AG09319 (cell line): Measurements from ENCODE around the gene IVNS1ABP.

Experiments used
- DNase-seq: peaks from one replicate; pipeline ENCODE4 v3.0.0-alpha.2; 2010; ENCODE audit warnings: low read depth; ENCODE audit errors: extremely low read depth
- TF ChIP-seq, protein P1 (sequence below): IDR thresholded peaks from 2 replicates; pipeline ENCODE4 v1.5.1; 2011; ENCODE audit warnings: low read depth, mild to moderate bottlenecking, inconsistent platforms, low read length, moderate library complexity

IVNS1ABP gene

DNA sequence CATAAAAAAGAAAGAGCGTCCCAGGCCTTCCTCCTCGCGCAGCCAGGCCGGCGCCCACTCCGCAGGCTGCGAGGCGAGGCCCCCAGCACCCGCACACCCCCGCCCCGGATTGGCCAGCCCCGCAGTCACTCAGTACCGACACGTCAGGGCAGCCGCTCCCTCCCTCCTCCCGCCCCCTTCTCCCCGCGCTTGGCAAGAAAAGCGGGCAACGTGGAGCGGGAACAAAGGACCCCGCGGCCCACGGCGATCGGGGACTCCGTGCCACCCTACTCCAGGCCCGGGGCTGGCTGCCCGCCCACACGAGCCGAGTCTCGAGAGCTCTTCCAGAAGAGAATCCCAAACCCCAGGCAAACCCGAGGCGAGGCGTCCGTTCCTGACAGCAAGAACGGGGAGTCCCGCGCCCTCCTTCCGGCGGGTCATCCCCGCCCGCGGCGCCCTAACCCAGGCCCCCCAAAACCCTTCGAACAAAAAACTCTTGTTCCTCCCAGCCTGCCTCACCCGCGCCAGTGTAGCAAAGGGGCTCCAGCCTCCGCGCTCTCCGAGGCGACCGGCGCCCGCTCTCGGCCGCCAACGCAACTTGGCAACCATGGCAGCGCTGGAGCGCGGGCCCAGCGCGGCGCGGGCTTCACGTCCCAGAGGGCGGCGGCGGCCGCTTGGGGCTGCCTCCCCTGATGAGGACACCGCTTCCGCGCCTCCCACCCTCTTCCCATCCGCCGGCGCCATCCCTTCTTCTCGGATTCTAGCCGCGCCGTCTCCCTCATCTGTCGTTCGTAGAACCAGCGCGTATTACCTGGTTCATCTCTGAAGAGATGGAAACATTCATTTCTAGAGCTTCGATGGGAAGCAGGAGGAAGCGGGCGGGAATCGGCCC, 645 bp downstream of the IVNS1ABP start:
- TF ChIP-seq, protein P1, sequence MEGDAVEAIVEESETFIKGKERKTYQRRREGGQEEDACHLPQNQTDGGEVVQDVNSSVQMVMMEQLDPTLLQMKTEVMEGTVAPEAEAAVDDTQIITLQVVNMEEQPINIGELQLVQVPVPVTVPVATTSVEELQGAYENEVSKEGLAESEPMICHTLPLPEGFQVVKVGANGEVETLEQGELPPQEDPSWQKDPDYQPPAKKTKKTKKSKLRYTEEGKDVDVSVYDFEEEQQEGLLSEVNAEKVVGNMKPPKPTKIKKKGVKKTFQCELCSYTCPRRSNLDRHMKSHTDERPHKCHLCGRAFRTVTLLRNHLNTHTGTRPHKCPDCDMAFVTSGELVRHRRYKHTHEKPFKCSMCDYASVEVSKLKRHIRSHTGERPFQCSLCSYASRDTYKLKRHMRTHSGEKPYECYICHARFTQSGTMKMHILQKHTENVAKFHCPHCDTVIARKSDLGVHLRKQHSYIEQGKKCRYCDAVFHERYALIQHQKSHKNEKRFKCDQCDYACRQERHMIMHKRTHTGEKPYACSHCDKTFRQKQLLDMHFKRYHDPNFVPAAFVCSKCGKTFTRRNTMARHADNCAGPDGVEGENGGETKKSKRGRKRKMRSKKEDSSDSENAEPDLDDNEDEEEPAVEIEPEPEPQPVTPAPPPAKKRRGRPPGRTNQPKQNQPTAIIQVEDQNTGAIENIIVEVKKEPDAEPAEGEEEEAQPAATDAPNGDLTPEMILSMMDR: peak; percentile 22; the same call in 1 of the 2 replicates
- peak; percentile 85 for DNase-seq

DNA sequence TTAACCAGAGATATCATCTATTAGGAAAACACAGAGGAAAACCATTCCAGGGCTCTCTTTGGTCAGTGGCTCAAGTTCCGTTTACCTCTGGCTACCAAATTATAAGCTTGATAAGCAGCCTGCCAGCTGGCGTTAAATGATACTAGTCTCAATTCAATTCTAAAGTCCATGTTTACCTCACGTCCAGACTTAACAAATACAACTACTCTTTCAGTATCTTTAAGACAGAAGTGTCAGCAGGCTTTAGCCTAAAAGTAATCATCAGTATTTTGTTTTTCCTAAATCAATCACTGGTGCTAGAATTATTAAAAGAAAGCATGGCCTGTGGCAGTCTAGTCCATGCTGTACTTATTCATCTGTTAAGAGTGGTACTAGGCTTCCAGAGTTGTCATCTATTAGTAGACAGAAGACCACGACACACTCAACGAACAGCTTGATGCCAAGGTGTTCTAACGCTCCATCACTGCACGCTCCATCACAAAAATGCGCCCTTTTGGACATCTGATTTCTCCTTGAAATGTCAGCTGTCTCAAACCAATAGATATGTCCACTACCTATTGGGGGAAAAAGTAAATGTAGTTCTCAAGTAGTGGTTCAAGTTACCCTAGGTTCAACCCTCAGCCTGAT, 1.5 kb downstream of the IVNS1ABP start:
- TF ChIP-seq, protein P1: no peak

DNA sequence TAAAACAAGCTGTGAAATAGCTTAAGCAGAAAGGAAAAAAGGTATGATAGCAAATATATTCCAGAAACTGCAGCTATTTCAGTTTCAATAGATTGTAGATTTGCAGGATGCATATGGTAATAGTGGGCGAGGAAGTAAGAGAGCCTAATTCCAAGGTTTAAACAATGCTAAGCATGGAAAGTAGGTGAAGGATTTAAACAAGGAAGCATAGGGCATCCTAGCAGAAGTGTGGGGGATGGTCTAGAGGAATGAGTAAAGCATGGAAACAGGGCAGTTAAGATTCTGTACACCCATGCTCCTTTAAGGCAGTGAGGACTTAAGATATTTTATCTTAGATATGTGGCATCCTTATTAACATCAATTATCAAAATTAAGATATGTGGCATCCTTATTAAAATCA, 2.6 kb downstream of the IVNS1ABP start:
- DNase-seq: no peak
- TF ChIP-seq, protein P1: no peak

More for the DNA sequence above, 1.5 kb downstream of the IVNS1ABP start:
- no peak for DNase-seq

DNA sequence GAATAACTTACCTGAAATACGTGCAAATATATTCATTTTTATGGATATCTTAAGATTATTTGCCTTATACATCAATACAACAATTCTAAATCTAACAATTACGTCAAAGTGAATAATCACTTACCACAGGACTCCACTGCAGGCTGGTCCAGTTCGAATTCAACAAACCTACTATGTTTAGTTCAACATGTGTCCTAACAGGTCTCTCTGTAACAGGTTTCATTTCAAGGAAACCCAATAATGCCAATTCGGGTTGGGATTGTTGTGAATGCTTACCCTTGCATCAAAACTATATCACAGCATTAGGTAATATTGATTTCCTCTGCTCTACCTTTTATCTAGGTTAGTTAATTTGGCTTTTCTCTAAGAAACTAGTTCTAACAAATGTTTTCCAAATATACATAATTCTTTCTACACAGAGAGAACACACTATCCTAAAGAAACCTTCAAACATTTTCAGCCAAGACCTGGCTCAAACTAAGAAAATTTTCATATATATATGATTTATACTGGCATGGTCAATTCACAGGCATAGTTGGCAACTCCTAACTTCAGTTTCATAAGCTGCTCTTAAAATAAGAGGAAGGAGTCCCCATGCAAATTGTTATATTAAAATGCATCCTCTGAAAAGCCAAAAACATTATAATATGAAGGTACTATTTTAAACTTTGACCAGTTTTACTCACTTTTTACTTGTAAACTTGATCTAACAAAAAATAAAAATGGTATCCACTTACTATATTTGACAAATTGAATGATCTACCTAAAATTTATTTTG, 4.5 kb downstream of the IVNS1ABP start:
- TF ChIP-seq, protein P1: no peak
- DNase-seq: no peak

DNA sequence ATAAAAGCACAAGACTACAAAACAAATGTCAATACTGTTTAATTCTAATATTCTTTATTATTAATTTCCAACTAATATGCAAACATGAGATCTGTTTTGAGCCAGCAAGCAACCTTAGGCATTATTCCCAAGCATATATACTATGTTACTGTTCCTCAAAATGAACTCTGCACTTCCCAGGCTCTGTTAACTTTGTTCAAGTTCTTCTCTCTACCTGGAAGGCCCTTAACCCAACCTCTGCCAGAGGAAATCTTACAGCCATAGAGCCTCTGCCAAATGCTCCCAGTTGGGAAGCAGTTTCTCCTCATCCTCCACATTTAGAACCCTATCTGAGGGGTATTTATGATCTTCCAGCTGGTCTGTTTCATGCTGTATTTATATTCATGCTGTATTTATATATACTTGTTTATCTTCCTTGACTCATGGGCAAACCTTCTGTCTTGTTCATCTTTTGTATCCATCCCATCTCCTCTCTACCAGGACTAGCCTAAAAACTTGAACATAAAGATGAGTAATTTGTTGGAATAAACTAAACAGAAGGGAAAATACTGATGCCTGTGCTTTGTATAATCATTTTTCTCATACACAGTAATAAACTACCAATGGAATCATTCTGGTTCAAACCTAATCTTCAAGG, 5.3 kb downstream of the IVNS1ABP start:
- TF ChIP-seq, protein P1: no peak
- DNase-seq: no peak

DNA sequence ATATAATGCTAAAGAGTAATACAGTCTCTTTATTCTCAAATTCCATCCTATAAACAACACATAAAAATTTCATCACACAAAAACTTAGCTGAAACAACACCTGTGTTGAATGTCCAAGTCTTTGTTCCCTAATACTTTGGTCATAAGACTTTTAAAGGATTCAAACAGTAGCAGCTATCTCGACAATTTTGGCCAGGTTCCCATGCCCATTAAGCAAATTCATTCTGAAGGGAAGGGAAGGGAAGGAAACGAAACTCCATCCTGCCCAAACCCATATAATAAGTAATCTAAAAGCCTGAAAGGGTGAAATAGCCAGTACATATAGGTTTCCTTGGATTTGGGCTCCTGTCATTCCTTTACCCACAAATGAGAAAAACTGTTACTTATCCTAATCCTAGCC, 7.5 kb downstream of the IVNS1ABP start:
- no peak for DNase-seq
- TF ChIP-seq, protein P1: no peak
